Brain microvascular endothelial cell (primary cell): ENCODE results near the gene TLDC2.
"Not testable (repeated sequence)": the region's sequence is repeated elsewhere in the genome, so short reads cannot be mapped to it uniquely, and the experiment has no call there.

Experiments used
- DNase-seq: peaks from one replicate; pipeline ENCODE4 v3.0.0-alpha.2; 2020
- H3K27ac ChIP-seq: fragments of 250-450 bp; sonication (Bioruptor Pico); 2 replicates; pipeline ENCODE4 v1.5.1; 2020; ENCODE audit warnings: mild to moderate bottlenecking, moderate library complexity
- H3K27me3 ChIP-seq: fragments of 250-450 bp; sonication (Bioruptor Pico); replicated peaks from 2 replicates; pipeline ENCODE4 v1.5.1; 2020; ENCODE audit warnings: mild to moderate bottlenecking
- H3K36me3 ChIP-seq: fragments of 250-450 bp; sonication (Bioruptor Pico); replicated peaks from 2 replicates; pipeline ENCODE4 v1.5.1; 2020; ENCODE audit warnings: mild to moderate bottlenecking
- H3K4me3 ChIP-seq: 2 replicates; pipeline ENCODE4 v1.5.1; 2011; ENCODE audit warnings: low read depth, mild to moderate bottlenecking, control low read depth, low read length, moderate library complexity
- CTCF ChIP-seq: IDR thresholded peaks from 2 replicates; pipeline ENCODE4 v1.5.1; 2011; ENCODE audit warnings: low read depth, mild to moderate bottlenecking, moderate library complexity, low read length, control low read depth, inconsistent platforms; ENCODE audit errors: missing control alignments
- in situ Hi-C: cut with HindIII; loops from 2 replicates; pipeline ENCODE4 v1.10.0; 2017; ENCODE audit warnings: low sequenced_read_pairs, low pct_ligation_motif_present

The TLDC2 gene

GRCh38 chr20:36929691-36930090, 53.8 kb downstream of the TLDC2 start:
- TF ChIP-seq CTCF, result no peak
- DNase-seq, result no peak
- no peak overlapping the region for H3K27ac ChIP-seq
- no peaks in the 10 kb centered on the region for H3K36me3 ChIP-seq
- no peak overlapping the region for H3K4me3 ChIP-seq
- in situ Hi-C loops, result no loop called here
- H3K27me3 ChIP-seq, result no peaks in the 10 kb centered on the region

GRCh38 chr20:36932067-36932466, 56.1 kb downstream of the TLDC2 start:
- H3K4me3 ChIP-seq, DNase-seq, in situ Hi-C loops, H3K27me3 ChIP-seq, H3K36me3 ChIP-seq, H3K27ac ChIP-seq: not testable (repeated sequence)

- Histone ChIP-seq H3K36me3 (no peaks in the 10 kb centered on the region), H3K27ac (no peak overlapping the region), H3K27me3 (no peaks in the 10 kb centered on the region), H3K4me3 (no peak overlapping the region)
- DNase-seq, result no peak
- in situ Hi-C loops, result no loop called here
- no peak for TF ChIP-seq CTCF
Observed at GRCh38 chr20:36932476-36933426, 56.8 kb downstream of the TLDC2 start.

- H3K4me3 ChIP-seq, H3K27ac ChIP-seq, H3K36me3 ChIP-seq, DNase-seq, in situ Hi-C loops, H3K27me3 ChIP-seq: not testable (repeated sequence)
Observed at GRCh38 chr20:36933571-36933970, 57.6 kb downstream of the TLDC2 start.

GRCh38 chr20:36936341-36936740, 60.4 kb downstream of the TLDC2 start:
- no peak for TF ChIP-seq CTCF
- no peak overlapping the region for H3K27ac ChIP-seq
- no peaks in the 10 kb centered on the region for H3K27me3 ChIP-seq
- DNase-seq, result no peak
- no peaks in the 10 kb centered on the region for H3K36me3 ChIP-seq
- in situ Hi-C loops, result no loop called here
- H3K4me3 ChIP-seq, result no peak overlapping the region

GRCh38 chr20:36936761-36937401, 60.9 kb downstream of the TLDC2 start:
- H3K36me3 ChIP-seq, H3K27me3 ChIP-seq, DNase-seq, in situ Hi-C loops, H3K27ac ChIP-seq, H3K4me3 ChIP-seq: not testable (repeated sequence)

GRCh38 chr20:36937402-36937770, 61.4 kb downstream of the TLDC2 start:
- Histone ChIP-seq H3K27me3 (no peaks in the 10 kb centered on the region), H3K27ac (no peak overlapping the region), H3K4me3 (no peak overlapping the region), H3K36me3 (no peaks in the 10 kb centered on the region)
- no peak for DNase-seq
- no peak for TF ChIP-seq CTCF
- in situ Hi-C loops, result no loop called here
